Tibial artery (tissue), 4 donors: ENCODE results near the gene C2orf69.

ENCODE experiments used
- DNase-seq, 2 donors: peaks; one replicate each; pipeline ENCODE4 v3.0.0-alpha.2; 2019
- H3K27ac ChIP-seq, 2 donors: fragments of 200-600 bp; sonication (generic) in 1 of 2; 1 replicate in 1 of 2; 2 replicates in 1 of 2; pipeline ENCODE4 v1.5.1; 2018 to 2019; ENCODE audit warnings: mild to moderate bottlenecking in 1 of 2
- H3K27me3 ChIP-seq, 2 donors: fragments of 200-600 bp; sonication (generic) in 1 of 2; one replicate each; pipeline versions ENCODE4 v1.5.1 to v1.6.0; 2016 to 2019
- H3K36me3 ChIP-seq, 3 donors: fragments of 200-600 bp; sonication (generic) in 2 of 3; one replicate each; pipeline ENCODE4 v1.5.1; 2016 to 2019; ENCODE audit warnings: mild to moderate bottlenecking in 2 of 3
- H3K4me1 ChIP-seq, 4 donors: fragments of 200-600 bp; sonication (generic) in 2 of 4; 1 replicate in 3 of 4; 2 replicates in 1 of 4; pipeline ENCODE4 v1.5.1; 2016 to 2019
- H3K4me3 ChIP-seq, 2 donors: fragments of 200-600 bp; sonication (generic) in 1 of 2; 1 replicate in 1 of 2; 2 replicates in 1 of 2; pipeline ENCODE4 v1.5.1; 2018 to 2019; ENCODE audit warnings: mild to moderate bottlenecking in 2 of 2
- H3K9me3 ChIP-seq, 3 donors: fragments of 200-600 bp; sonication (generic) in 1 of 3; one replicate each; pipeline ENCODE4 v1.5.1; 2016 to 2019
- intact Hi-C: fragments of 100-400 bp; cut with DNase I; formaldehyde crosslinking; loops from one replicate; pipeline ENCODE4 v1.15.0; 2023; ENCODE audit warnings: low total_unique reads
- TF ChIP-seq, protein P1 (sequence below), 2 experiments: fragments of 200-600 bp in 1 of 2; fragments of 450-650 bp in 1 of 2; IDR thresholded peaks; one replicate each; pipeline ENCODE4 v1.5.1; 2017 to 2019; ENCODE audit warnings: antibody characterized with exemption in 2 of 2, mild to moderate bottlenecking in 1 of 2, moderate library complexity in 1 of 2

C2orf69 gene

DNA sequence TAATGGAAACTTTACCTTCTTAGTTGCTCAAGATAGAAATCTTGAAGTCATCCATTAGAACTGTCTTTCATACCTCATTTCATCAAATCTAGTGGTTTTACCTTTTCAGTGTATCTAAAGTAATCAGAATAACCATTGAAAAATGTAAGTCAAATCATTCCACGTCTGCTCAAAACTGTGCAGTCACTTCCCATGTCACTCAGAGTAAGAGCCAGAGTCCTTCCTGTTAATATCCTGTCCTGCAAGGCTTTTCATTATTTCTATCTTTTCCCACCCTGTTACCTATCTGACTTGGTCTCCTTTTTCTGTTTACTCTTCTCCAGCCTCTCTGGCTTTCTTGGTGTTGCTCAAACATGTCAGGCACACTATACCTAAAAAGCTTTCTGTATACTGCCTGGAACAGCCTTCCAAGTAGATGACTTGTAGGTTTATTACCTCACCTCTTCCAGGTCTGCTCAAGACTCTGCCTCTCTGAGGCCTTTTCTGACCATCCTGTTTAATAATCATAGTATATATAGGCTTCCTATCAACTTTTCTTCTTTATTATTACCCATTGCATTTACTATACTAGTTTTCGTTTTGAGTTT, 3.4 kb downstream of the C2orf69 start:
- Histone ChIP-seq H3K27me3 (no peaks in the 10 kb centered on the region), H3K4me1 (peaks cover 0 to 29% (median 14%) of the 10 kb centered on the region in 4 donors), H3K27ac (no peak overlapping the region), H3K9me3 (no peaks in the 10 kb centered on the region), H3K36me3 (peaks cover 13 to 31% (median 24%) of the 10 kb centered on the region in 3 donors), H3K4me3 (no peak overlapping the region)
- TF ChIP-seq, protein P1, sequence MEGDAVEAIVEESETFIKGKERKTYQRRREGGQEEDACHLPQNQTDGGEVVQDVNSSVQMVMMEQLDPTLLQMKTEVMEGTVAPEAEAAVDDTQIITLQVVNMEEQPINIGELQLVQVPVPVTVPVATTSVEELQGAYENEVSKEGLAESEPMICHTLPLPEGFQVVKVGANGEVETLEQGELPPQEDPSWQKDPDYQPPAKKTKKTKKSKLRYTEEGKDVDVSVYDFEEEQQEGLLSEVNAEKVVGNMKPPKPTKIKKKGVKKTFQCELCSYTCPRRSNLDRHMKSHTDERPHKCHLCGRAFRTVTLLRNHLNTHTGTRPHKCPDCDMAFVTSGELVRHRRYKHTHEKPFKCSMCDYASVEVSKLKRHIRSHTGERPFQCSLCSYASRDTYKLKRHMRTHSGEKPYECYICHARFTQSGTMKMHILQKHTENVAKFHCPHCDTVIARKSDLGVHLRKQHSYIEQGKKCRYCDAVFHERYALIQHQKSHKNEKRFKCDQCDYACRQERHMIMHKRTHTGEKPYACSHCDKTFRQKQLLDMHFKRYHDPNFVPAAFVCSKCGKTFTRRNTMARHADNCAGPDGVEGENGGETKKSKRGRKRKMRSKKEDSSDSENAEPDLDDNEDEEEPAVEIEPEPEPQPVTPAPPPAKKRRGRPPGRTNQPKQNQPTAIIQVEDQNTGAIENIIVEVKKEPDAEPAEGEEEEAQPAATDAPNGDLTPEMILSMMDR (IDR thresholded peaks at IDR 0.05), result no peak
- intact Hi-C loops, result no loop called here
- DNase-seq, result no peak

DNA sequence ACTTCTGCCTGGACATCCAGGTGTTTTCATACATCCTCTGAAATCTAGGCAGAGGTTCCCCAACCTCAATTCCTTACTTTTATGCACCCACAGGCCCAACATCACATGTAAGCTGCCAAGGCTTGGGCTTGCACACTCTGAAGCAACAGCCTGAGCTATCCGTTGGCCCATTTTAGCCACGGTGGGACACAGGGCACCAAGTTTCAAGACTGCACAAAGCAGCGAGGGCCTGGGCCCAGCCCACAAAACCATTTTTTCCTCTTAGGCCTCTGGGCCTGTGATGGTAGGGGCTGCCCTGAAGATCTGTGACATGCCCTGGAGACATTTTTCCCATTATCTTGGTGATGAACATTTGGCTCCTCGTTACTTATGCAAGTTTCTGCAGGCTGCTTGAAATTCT, 5.9 kb downstream of the C2orf69 start:
- Histone ChIP-seq H3K36me3 (peaks cover 13 to 32% (median 24%) of the 10 kb centered on the region in 3 donors), H3K27me3 (no peaks in the 10 kb centered on the region), H3K27ac (no peak overlapping the region), H3K4me3 (no peak overlapping the region), H3K4me1 (peaks cover 0 to 24% (median 9%) of the 10 kb centered on the region in 4 donors), H3K9me3 (no peaks in the 10 kb centered on the region)
- intact Hi-C loops, result no loop called here
- TF ChIP-seq, protein P1 (IDR thresholded peaks at IDR 0.05), result no peak
- no peak for DNase-seq

DNA sequence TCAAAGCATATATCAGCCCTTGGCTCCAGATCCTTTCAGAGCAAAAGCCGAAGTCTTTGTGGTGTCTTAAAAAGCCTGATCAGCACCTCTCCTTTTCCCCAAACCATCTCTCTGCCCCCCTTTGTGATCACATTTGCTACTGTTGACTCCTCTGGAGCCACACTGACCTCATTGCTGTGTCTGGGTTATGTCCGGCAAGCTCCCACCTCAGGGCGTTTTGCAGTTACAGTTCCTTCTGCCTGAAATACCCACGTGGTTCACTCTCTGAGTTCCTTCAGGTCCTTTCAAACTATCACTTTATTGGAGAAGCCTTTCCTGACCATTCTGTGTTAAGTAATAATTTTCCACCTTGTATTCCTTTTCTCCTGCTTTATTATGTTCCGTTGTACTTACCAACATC, 11.8 kb downstream of the C2orf69 start:
- Histone ChIP-seq H3K4me3 (no peak overlapping the region), H3K27ac (no peak overlapping the region), H3K36me3 (peaks cover 13 to 19% (median 18%) of the 10 kb centered on the region in 3 donors), H3K9me3 (no peaks in the 10 kb centered on the region), H3K4me1 (no peaks in the 10 kb centered on the region), H3K27me3 (no peaks in the 10 kb centered on the region)
- DNase-seq, result no peak
- intact Hi-C loops, result no loop called here
- TF ChIP-seq, protein P1 (IDR thresholded peaks at IDR 0.05), result no peak

DNA sequence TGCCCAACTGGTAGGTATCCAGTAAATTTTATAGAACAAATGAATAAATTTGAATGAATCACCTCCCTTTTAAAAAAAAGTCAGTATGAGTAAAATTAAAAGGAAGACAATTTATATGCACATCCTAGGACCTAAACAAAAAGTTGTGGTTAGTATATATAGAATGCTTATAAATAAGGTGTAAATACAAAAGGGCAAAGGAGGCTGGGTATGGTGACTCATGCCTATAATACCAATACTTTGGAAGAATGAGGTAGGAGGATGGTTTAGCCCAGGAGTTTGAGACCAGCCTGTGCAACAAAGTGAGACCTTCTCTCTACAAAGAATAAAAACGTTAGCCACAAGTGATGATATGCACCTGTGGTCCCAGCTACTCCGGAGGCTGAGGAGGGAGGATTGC, 12.8 kb downstream of the C2orf69 start:
- H3K27me3 ChIP-seq, result no peaks in the 10 kb centered on the region
- TF ChIP-seq, protein P1 (IDR thresholded peaks at IDR 0.05), result no peak
- H3K4me1 ChIP-seq, result no peaks in the 10 kb centered on the region
- no peak for DNase-seq
- peaks cover 5 to 10% (median 9%) of the 10 kb centered on the region in 3 donors for H3K36me3 ChIP-seq
- intact Hi-C loops, result no loop called here
- no peak overlapping the region for H3K27ac ChIP-seq
- no peak overlapping the region for H3K4me3 ChIP-seq
- no peaks in the 10 kb centered on the region for H3K9me3 ChIP-seq

DNA sequence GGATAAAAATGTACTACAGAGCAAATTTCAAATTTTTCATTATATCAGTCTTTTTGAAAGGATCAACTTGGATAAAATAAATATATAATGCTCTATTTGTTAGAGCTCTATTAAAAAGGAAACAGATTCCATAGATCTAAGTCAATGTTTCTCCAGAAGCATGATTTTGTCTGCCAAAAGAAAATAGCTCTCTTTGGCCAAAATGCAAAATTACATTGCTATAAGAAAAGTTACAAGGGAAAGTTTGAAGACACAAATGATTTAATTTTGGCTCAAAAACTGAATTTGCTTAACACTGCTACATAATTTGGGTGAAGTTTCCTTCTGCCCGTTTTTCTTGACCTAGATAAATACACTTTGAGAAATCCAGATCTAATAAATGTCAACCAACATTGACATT, 15.7 kb downstream of the C2orf69 start:
- Histone ChIP-seq H3K36me3 (peaks cover under 1 to 23% (median 14%) of the 10 kb centered on the region in 3 donors), H3K9me3 (no peaks in the 10 kb centered on the region), H3K4me1 (no peaks in the 10 kb centered on the region), H3K27ac (no peak overlapping the region), H3K27me3 (no peaks in the 10 kb centered on the region), H3K4me3 (no peak overlapping the region)
- intact Hi-C loops, result no loop called here
- TF ChIP-seq, protein P1 (IDR thresholded peaks at IDR 0.05), result no peak
- DNase-seq, result no peak

DNA sequence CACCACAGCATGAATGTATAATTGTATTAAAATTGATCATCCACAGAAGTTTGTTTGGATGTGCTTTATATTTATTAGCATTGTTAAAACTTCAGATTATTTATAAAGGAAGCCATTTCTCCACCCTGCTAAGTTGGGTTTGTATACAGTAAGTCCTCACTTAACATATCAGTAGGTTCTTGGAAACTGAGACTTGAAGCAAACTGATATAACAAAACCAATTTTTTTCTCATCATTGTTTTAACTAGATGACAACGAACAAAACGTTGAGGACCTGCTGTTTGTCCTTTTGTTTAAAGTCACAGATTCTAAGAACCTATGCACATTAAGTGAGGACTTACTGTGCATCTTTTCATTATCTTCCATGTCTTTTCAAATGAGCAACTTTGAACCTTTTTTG, 17.1 kb downstream of the C2orf69 start:
- Histone ChIP-seq H3K27ac (no peak overlapping the region), H3K36me3 (peaks cover 15 to 33% (median 27%) of the 10 kb centered on the region in 3 donors), H3K9me3 (no peaks in the 10 kb centered on the region), H3K4me3 (no peak overlapping the region), H3K27me3 (no peaks in the 10 kb centered on the region), H3K4me1 (no peaks in the 10 kb centered on the region)
- intact Hi-C loops, result no loop called here
- TF ChIP-seq, protein P1 (IDR thresholded peaks at IDR 0.05), result no peak
- DNase-seq, result no peak
